Upper lobe of left lung (tissue), 6 donors: ENCODE results near the gene TCERG1L. TPM values are rescaled to one million over a fixed set of nuclear protein-coding genes. Genes with fewer than 3 reads are reported as not detected.
"Not testable (repeated sequence)": the region's sequence is repeated elsewhere in the genome, so short reads cannot be mapped to it uniquely, and the experiment has no call there.

Source experiments
- ATAC-seq, 2 donors: fragments of 200-7000 bp; cut with Tn5 transposase; one replicate each; pipeline ENCODE4 v1.9.1; 2022; ENCODE audit warnings: mild to moderate bottlenecking in 2 of 2, moderate library complexity in 2 of 2; ENCODE audit not compliant: low FRiP score in 2 of 2
- DNase-seq, 2 donors: peaks; one replicate each; pipeline ENCODE4 v3.0.0-alpha.2; 2019 to 2020
- H3K27ac ChIP-seq, 4 donors: fragments of 200-600 bp; sonication (generic); one replicate each; pipeline ENCODE4 v1.5.1; 2016 to 2019
- H3K27me3 ChIP-seq, 4 donors: fragments of 200-600 bp; sonication (generic); one replicate each; pipeline ENCODE4 v1.5.1; 2017 to 2019
- H3K36me3 ChIP-seq, 4 donors: fragments of 200-600 bp; sonication (generic); one replicate each; pipeline ENCODE4 v1.5.1; 2016 to 2019
- H3K4me1 ChIP-seq, 4 donors: fragments of 200-600 bp; sonication (generic); one replicate each; pipeline ENCODE4 v1.5.1; 2018 to 2019
- H3K4me3 ChIP-seq, 4 donors: fragments of 200-600 bp; sonication (generic); one replicate each; pipeline ENCODE4 v1.5.1; 2017 to 2019; ENCODE audit warnings: mild to moderate bottlenecking in 2 of 4, moderate library complexity in 1 of 4
- H3K9me3 ChIP-seq, 4 donors: fragments of 200-600 bp; sonication (generic); one replicate each; pipeline ENCODE4 v1.5.1; 2018 to 2019
- CTCF ChIP-seq, 6 experiments: fragments of 450-650 bp in 4 of 6; fragments of 200-600 bp in 2 of 6; sonication (generic) in 2 of 6; IDR thresholded peaks; one replicate each; pipeline ENCODE4 v1.5.1; 2016 to 2019; ENCODE audit warnings: antibody characterized with exemption in 6 of 6
- EP300 ChIP-seq, 4 donors: sonication (generic); formaldehyde crosslinking; IDR thresholded peaks; one replicate each; pipeline ENCODE4 v1.5.1; 2017; ENCODE audit warnings: antibody characterized with exemption in 4 of 4, control low read depth in 2 of 4
- POLR2A ChIP-seq, 4 donors: fragments of 450-650 bp; IDR thresholded peaks; one replicate each; pipeline ENCODE4 v1.5.1; 2016 to 2017; ENCODE audit warnings: antibody characterized with exemption in 4 of 4, mild to moderate bottlenecking in 2 of 4
- POLR2AphosphoS5 ChIP-seq, 2 donors: sonication (generic); formaldehyde crosslinking; IDR thresholded peaks; one replicate each; pipeline ENCODE4 v1.5.1; 2017; ENCODE audit warnings: antibody characterized with exemption in 2 of 2
- WGBS, 2 donors: methylation state at CpG; one replicate each; pipeline ENCODE4 v1.1.5; 2017 to 2018; 5-methylcytosine and 5-hydroxymethylcytosine counted together
- total RNA-seq, 6 donors: library from RNA; depleted of rRNA in 4 of 6; stranded (reverse); fragments of >200 nt in 4 of 6; gene quantifications; one replicate each; pipeline versions ENCODE4 v1.1.0 to v1.2.1, GENCODE V29; 2016 to 2021
- donor health status: DM: no; HTN: no; CAD: no; lungs with moderate emphysema.
- donor health status: DM: no; HTN: yes; CAD: no; lungs with severe emphysema.

The TCERG1L gene
- total RNA-seq, 6 donors from 2014 or later: 0.10 TPM; not detected in 5

GRCh38 chr10:131107970-131108369 is 203.6 kb downstream of the TCERG1L start:
- 80 to 84% methylated on average over 8 to 9 of the region's 9 CpGs for WGBS, 2 donors
- Histone ChIP-seq H3K4me1 (no peaks in the 10 kb centered on the region), H3K9me3 (peaks cover 0 to 6% (median 0%) of the 10 kb centered on the region in 4 donors), H3K27ac (no peak overlapping the region), H3K4me3 (no peak overlapping the region), H3K36me3 (no peaks in the 10 kb centered on the region), H3K27me3 (no peaks in the 10 kb centered on the region)
- no peak for ATAC-seq
- no peak for TF ChIP-seq POLR2AphosphoS5 (IDR thresholded peaks at IDR 0.05)
- no peak for TF ChIP-seq POLR2A (IDR thresholded peaks at IDR 0.05)
- TF ChIP-seq CTCF (IDR thresholded peaks at IDR 0.05): no peak
- no peak for TF ChIP-seq EP300 (IDR thresholded peaks at IDR 0.05)
- DNase-seq: no peak

- no peak for TF ChIP-seq EP300 (IDR thresholded peaks at IDR 0.05)
- no peak for TF ChIP-seq POLR2A (IDR thresholded peaks at IDR 0.05)
- TF ChIP-seq CTCF (IDR thresholded peaks at IDR 0.05): no peak
- no peak for TF ChIP-seq POLR2AphosphoS5 (IDR thresholded peaks at IDR 0.05)
- H3K27me3 ChIP-seq: no peaks in the 10 kb centered on the region
- H3K27ac ChIP-seq: no peak overlapping the region
- no peaks in the 10 kb centered on the region for H3K4me1 ChIP-seq
- 69 to 75% methylated on average over 11 to 13 of the region's 13 CpGs for WGBS, 2 donors
- DNase-seq (no peak), ATAC-seq (no peak)
- no peaks in the 10 kb centered on the region for H3K9me3 ChIP-seq
- no peaks in the 10 kb centered on the region for H3K36me3 ChIP-seq
- H3K4me3 ChIP-seq: no peak overlapping the region
These were observed 208.8 kb downstream of the TCERG1L start for GRCh38 chr10:131102676-131103075.

GRCh38 chr10:131102147-131102546 is 209.4 kb downstream of the TCERG1L start:
- WGBS, 2 donors: 90 to 91% methylated on average over 11 of the region's 11 CpGs
- ATAC-seq (no peak), DNase-seq (no peak)
- H3K4me3 ChIP-seq: no peak overlapping the region
- H3K27me3 ChIP-seq: no peaks in the 10 kb centered on the region
- H3K27ac ChIP-seq: no peak overlapping the region
- no peaks in the 10 kb centered on the region for H3K4me1 ChIP-seq
- H3K9me3 ChIP-seq: no peaks in the 10 kb centered on the region
- TF ChIP-seq EP300 (IDR thresholded peaks at IDR 0.05): no peak
- TF ChIP-seq CTCF (IDR thresholded peaks at IDR 0.05): no peak
- TF ChIP-seq POLR2A (IDR thresholded peaks at IDR 0.05): no peak
- TF ChIP-seq POLR2AphosphoS5 (IDR thresholded peaks at IDR 0.05): no peak
- no peaks in the 10 kb centered on the region for H3K36me3 ChIP-seq

GRCh38 chr10:131100418-131101410 is 210.8 kb downstream of the TCERG1L start:
- not testable (repeated sequence) for H3K36me3 ChIP-seq, H3K9me3 ChIP-seq, H3K27ac ChIP-seq, H3K4me1 ChIP-seq, H3K4me3 ChIP-seq, H3K27me3 ChIP-seq, DNase-seq
- 73 to 82% methylated on average over 14 to 16 of the region's 16 CpGs for WGBS, 2 donors
- peak in 1 of 2 donors; percentile 6 for ATAC-seq

- Histone ChIP-seq H3K36me3 (no peaks in the 10 kb centered on the region), H3K4me1 (peaks cover 0 to 5% (median 0%) of the 10 kb centered on the region in 4 donors), H3K27me3 (no peaks in the 10 kb centered on the region), H3K4me3 (no peak overlapping the region), H3K27ac (no peak overlapping the region), H3K9me3 (no peaks in the 10 kb centered on the region)
- peak in 1 of 2 donors; percentile 72 for DNase-seq
- ATAC-seq: no peak
- TF ChIP-seq POLR2A (IDR thresholded peaks at IDR 0.05): no peak
- no peak for TF ChIP-seq CTCF (IDR thresholded peaks at IDR 0.05)
- TF ChIP-seq POLR2AphosphoS5 (IDR thresholded peaks at IDR 0.05): no peak
- TF ChIP-seq EP300 (IDR thresholded peaks at IDR 0.05): no peak
- WGBS, 2 donors: 54 to 76% methylated on average over 10 to 11 of the region's 11 CpGs
These were observed 212.3 kb downstream of the TCERG1L start for GRCh38 chr10:131099028-131099726.
